Neuron (in vitro differentiated cells): ENCODE data around the gene MAP1LC3C.

ENCODE experiments used
- H2AFZ ChIP-seq: one replicate; pipeline ENCODE4 v1.6.1; 2013; ENCODE audit warnings: low read depth, mild to moderate bottlenecking, inconsistent platforms, low read length, moderate library complexity
- H3K27me3 ChIP-seq: one replicate; pipeline ENCODE4 v1.6.1; 2013; ENCODE audit warnings: low read length; ENCODE audit not compliant: insufficient read depth
- H3K36me3 ChIP-seq: one replicate; pipeline ENCODE4 v1.6.1; 2013; ENCODE audit warnings: low read length; ENCODE audit not compliant: insufficient read depth
- H3K4me1 ChIP-seq: one replicate; pipeline ENCODE4 v1.6.1; 2013; ENCODE audit warnings: low read length; ENCODE audit not compliant: insufficient read depth
- H3K4me3 ChIP-seq: 2 replicates; pipeline ENCODE4 v1.5.1; 2013; ENCODE audit warnings: mild to moderate bottlenecking, low read length, moderate library complexity
- H3K9me3 ChIP-seq: one replicate; pipeline ENCODE4 v1.6.1; 2013; ENCODE audit warnings: low read length

The MAP1LC3C gene

GRCh38 chr1:241979071-241979470 is 19.8 kb downstream of the MAP1LC3C start:
- H3K4me1 ChIP-seq, result peaks cover 6% of the 10 kb centered on the region
- peaks cover 3% of the 10 kb centered on the region for H3K9me3 ChIP-seq
- no peaks in the 10 kb centered on the region for H3K36me3 ChIP-seq

GRCh38 chr1:241976229-241976628 is 22.7 kb downstream of the MAP1LC3C start:
- Histone ChIP-seq H3K36me3 (no peaks in the 10 kb centered on the region), H3K27me3 (no peaks in the 10 kb centered on the region), H3K4me3 (no peak overlapping the region), H3K4me1 (peaks cover 26% of the 10 kb centered on the region), H2AFZ (no peak overlapping the region), H3K9me3 (peaks cover 3% of the 10 kb centered on the region)

More at GRCh38 chr1:241979071-241979470, 19.8 kb downstream of the MAP1LC3C start:
- Histone ChIP-seq H3K27me3 (no peaks in the 10 kb centered on the region), H3K4me3 (no peak overlapping the region), H2AFZ (no peak overlapping the region)

- peak overlapping the region; percentile 27 for H2AFZ ChIP-seq
- H3K36me3 ChIP-seq, result no peaks in the 10 kb centered on the region
- no peaks in the 10 kb centered on the region for H3K27me3 ChIP-seq
- H3K9me3 ChIP-seq, result no peaks in the 10 kb centered on the region
- no peak overlapping the region for H3K4me3 ChIP-seq
- H3K4me1 ChIP-seq, result peaks cover 26% of the 10 kb centered on the region
Measured at GRCh38 chr1:241972703-241973369, 26.1 kb downstream of the MAP1LC3C start.

- no peaks in the 10 kb centered on the region for H3K9me3 ChIP-seq
- no peak overlapping the region for H2AFZ ChIP-seq
- H3K4me3 ChIP-seq, result no peak overlapping the region
- no peaks in the 10 kb centered on the region for H3K27me3 ChIP-seq
- peaks cover 16% of the 10 kb centered on the region for H3K4me1 ChIP-seq
- no peaks in the 10 kb centered on the region for H3K36me3 ChIP-seq
Measured at GRCh38 chr1:241968611-241969010, 30.3 kb downstream of the MAP1LC3C start.

- Histone ChIP-seq H2AFZ (no peak overlapping the region), H3K27me3 (no peaks in the 10 kb centered on the region), H3K4me3 (no peak overlapping the region), H3K36me3 (no peaks in the 10 kb centered on the region), H3K4me1 (peaks cover 2% of the 10 kb centered on the region), H3K9me3 (no peaks in the 10 kb centered on the region)
Measured at GRCh38 chr1:241964550-241965282, 34.2 kb downstream of the MAP1LC3C start.

- Histone ChIP-seq H3K27me3 (no peaks in the 10 kb centered on the region), H3K4me3 (no peak overlapping the region), H2AFZ (no peak overlapping the region), H3K36me3 (no peaks in the 10 kb centered on the region), H3K4me1 (peaks cover 2% of the 10 kb centered on the region), H3K9me3 (no peaks in the 10 kb centered on the region)
Measured at GRCh38 chr1:241963722-241964121, 35.2 kb downstream of the MAP1LC3C start.

GRCh38 chr1:241962153-241962552 is 36.7 kb downstream of the MAP1LC3C start:
- H3K4me3 ChIP-seq, result no peak overlapping the region
- peaks cover 2% of the 10 kb centered on the region for H3K4me1 ChIP-seq
- H3K9me3 ChIP-seq, result peaks cover 3% of the 10 kb centered on the region
- no peaks in the 10 kb centered on the region for H3K27me3 ChIP-seq
- no peak overlapping the region for H2AFZ ChIP-seq
- H3K36me3 ChIP-seq, result no peaks in the 10 kb centered on the region

GRCh38 chr1:241957692-241958494 is 41.0 kb downstream of the MAP1LC3C start, which contains the start of gene BECN2:
Gene BECN2 (plus strand): TSS chr1:241957767. CDS start chr1:241957767, 0 bp downstream.
- no peaks in the 10 kb centered on the region for H3K36me3 ChIP-seq
- H2AFZ ChIP-seq, result no peak within 1 kb of the TSS
- H3K4me1 ChIP-seq, result no peaks in the 10 kb centered on the region
- H3K9me3 ChIP-seq, result peaks cover 3% of the 10 kb centered on the region
- H3K27me3 ChIP-seq, result no peaks in the 10 kb centered on the region
- H3K4me3 ChIP-seq, result no peak within 1 kb of the TSS

- Histone ChIP-seq H3K9me3 (no peaks in the 10 kb centered on the region), H2AFZ (no peak overlapping the region), H3K4me3 (no peak overlapping the region), H3K27me3 (no peaks in the 10 kb centered on the region), H3K36me3 (no peaks in the 10 kb centered on the region), H3K4me1 (no peaks in the 10 kb centered on the region)
Measured at GRCh38 chr1:241950390-241950789, 48.5 kb downstream of the MAP1LC3C start.

- no peak overlapping the region for H2AFZ ChIP-seq
- no peak overlapping the region for H3K4me3 ChIP-seq
- H3K27me3 ChIP-seq, result no peaks in the 10 kb centered on the region
- H3K4me1 ChIP-seq, result no peaks in the 10 kb centered on the region
- no peaks in the 10 kb centered on the region for H3K36me3 ChIP-seq
- H3K9me3 ChIP-seq, result no peaks in the 10 kb centered on the region
Measured at GRCh38 chr1:241947354-241947753, 51.5 kb downstream of the MAP1LC3C start.
